ENCODE measurements around the gene C10orf143.
"Not testable (repeated sequence)": the region's sequence is repeated elsewhere in the genome, so short reads cannot be mapped to it uniquely, and the experiment has no call there.

C10orf143 gene

DNA sequence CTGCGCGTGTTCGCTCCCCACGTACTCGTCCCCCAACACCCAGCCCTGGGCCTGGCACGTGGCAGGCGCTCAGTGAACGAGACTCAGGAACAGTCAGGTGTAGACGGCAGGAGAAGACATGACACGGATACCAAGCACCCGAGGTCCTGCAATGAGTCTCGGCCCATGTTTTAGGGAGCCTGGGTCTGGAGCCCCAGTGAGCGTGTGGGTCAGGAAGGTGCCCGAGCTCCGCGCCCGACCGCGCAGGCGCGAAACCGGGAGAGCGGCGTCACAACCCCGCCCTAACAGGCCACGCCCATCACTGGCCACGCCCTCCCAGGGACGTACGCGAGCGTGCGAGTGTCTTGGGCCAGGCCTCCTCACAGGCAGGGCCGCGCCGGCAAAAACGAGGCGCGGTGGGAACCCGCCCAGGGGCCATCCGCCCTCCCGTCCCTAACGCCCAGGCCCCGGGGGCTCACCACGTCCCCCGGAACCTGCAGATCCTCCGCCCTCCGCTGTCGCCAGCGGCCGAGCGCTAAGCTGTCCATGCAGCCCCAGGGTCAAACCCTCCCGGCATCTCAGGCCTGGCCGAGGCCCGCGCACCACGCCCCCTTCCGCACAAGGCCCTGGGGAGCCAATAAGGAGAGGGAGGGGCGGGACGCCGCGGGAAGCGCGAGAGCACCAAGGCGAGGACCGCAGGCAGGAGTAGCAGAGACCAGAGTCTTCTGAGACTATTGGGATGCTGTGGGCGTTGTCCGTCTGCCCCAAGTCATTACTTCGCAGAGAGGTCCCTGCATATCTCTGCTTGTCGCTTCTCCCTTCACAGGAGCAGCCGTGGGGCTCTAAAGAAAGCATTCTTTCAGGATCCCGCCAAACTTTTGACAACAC, at the start of gene C10orf143:
Gene C10orf143, minus strand, starts transcription at position 585 of the 867 bp plus-strand sequence. Its CDS starts 58 bp downstream, at position 527.
- DNase-seq, result peak; percentile 98

DNA sequence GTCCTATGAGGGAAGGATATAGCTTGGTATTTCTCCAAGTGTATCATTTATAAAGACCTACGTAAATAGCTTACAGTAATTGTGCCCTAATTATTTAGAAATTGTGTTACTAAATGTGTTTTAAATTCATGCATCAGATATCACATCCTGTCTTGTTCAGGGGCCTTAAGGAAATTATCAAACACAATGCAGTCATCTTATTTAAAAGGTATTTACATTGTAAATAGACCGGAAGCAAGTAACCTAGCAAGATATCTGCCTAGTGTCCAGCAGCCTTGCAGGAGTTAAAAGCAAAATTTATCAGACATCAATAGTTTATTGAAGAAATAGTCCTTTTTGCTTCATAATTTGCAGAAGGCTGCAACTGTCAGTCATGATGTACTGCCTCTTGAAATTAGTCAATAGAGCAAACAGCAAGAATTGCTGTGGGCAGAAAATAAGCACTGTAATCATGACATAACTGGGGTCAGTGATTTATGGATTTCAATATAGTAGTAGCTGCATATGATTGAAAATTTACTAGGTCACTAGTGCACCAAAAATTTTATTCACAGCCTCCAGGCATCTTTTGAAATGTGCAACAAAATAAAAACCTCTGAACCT, 48.7 kb upstream of the C10orf143 start:
- DNase-seq, result no peak

DNA sequence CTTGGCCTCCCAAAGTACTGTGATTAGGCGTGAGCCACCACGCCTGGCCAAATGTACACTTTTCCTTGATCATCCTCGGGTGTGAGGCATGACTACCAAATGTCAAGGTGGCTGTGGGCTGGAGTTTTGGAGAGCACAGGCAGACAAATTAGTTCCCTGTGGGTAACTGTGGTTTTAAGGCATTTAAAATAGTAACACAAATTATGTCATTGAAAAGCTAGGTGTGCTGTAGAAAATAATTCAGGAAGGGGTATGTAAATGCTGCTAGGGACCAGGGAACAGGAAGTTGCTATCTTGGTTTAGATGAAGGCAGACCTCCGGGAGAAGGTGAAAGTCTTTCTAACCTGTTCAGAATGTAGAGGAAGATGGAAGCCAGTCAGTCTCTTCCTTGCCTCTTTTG, 35.4 kb upstream of the C10orf143 start:
- DNase-seq, result no peak

DNA sequence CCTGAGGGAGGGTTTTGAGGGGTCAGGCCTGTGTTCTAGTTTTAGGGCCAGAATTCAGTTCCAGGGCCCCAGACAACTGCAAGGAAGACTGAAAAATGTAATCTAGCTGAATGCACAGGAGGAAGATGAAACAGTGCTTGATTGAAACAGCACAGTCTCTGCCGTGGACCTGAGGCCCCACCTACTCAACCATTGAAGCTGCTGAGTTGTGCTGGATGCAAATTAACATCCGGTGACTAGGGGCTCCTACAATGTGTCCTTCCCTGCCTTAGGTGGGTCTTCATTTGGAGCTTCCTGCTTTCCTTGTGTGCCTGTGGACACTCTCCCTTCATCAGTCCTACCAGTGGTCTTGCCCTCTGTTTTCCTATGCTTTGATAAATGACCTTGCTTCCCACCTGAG, 31.2 kb upstream of the C10orf143 start:
- no peak for DNase-seq

DNA sequence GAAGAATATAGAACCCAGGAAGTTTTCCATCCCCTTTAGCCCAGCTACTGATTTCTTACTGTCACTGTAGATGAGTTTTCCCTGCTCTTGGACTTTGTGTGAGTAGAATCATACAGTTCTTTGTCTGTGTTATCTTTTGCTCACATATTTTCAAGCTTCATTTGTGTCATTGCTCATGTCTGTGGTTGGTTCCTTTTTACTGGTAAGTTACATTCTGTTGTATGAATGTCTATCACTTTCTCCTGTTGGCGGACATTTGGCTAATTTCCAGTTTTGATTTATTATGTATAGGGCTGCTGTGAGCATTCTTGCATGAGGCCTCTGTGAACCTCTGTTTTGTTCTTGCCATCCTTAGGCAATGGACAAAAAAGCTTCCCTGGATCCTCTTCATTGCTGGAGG, 30.8 kb upstream of the C10orf143 start:
- DNase-seq, result no peak

DNA sequence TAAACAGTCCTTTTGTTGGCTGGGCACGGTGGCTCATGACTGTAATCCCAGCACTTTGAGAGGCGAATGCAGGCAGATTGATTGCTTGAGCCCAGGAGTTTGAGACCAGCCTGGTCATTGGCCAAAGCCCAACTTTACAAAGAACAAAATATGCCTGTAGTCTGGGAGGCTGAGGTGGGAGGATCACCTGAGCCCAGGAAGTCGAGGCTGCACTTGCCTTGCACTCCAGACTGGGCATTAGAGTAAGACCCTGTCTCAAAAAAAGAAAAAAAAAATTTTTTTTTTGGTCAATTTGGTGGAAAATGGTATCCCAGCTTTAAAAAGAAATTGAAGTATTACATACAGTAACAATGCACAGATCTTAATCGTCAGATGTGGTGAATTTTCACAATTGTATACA, 30.4 kb upstream of the C10orf143 start:
- DNase-seq, result no peak

DNA sequence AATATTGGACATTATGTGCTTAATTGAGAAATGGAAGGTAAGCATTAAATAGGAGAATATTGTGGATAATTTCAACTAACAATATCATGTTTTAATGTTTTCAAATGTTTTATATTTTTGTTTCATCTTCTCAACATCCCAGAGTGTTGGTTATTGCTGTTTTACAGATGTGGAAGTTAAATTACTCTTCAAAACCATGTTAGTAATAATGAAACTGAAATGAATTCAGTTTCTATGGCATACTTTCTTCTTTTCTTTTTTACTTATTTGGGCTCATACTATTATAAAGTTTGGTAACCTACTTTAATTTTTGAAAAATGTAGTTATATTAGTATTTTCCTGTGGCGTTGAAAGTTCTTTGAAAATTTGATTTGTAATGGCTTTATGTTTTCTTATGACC, 29.8 kb upstream of the C10orf143 start:
- DNase-seq, result no peak

DNA sequence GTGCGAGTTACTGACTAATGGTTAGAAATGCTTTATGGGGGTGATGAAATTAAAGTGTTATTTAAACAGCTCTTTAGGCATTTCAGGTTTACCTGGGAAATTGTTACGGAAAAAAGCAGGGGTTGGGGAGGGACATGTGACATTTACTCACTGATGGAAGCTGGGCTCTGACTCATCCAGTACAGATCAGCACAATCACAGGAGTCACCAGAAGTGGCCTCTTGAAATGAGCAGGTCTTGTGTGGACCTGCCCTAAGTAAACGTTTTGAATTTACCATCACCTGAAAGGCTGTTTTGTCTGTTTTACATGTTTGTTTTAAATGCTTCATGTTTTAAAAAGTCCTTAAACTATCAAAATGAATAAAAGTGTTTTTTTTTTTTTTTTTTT, 27.8 kb upstream of the C10orf143 start:
- DNase-seq, result no peak

DNA sequence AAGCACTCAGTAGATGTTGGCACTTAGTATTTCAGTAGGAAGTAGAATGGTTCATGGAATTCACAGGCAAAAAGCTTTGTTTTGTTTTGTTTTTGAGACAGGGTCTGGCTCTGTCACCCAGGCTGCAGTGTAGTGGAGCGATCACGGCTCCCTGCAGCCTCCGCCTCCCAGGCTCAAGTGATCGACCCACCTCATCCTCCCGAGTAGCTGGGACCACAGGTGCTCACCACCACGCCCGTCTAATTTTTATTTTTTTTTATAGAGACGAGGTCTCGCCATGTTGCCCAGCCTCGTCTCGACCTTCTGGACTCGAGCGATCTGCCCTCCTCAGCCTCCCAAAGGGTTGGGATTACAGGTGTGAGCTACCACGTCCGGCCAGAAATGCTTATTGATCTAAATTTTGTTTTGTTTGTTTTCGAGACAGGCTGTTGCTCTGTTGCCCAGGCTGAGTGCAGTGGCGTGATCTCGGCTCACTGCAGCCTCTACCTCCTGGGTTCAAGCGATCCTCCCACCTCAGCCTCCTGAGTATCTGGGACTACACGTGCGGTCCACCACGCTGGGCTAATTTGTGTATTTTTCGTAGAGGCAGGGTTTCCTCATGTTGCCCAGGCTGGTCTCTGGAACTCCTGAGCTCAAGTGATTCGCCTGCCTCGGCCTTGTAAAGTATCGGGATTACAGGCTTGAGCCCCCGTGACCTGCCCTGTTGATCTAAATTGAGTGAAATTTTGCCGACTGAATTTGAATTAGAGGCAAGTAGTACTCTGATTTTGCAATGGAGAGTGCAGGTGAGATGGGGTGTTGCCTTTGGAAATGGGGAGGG, 27.2 kb upstream of the C10orf143 start:
- DNase-seq, result no peak

DNA sequence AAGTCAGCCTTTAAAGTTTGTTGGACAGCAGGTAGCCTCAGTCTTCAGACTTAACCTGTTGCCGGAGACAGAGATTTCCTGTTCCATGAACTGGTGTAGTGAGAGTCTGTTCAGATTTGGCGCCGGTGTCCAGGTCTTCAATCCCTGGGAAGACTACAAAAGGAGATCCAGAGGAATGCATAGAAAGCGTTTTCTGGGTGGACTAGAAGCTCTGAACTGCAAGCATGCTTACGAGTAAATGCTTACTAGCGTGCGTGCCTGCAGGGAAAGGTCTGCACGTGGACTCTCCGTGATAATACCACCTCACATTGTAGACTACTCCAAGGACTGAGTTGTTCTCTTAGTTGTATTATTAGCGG, 26.4 kb upstream of the C10orf143 start:
- DNase-seq, result no peak

DNA sequence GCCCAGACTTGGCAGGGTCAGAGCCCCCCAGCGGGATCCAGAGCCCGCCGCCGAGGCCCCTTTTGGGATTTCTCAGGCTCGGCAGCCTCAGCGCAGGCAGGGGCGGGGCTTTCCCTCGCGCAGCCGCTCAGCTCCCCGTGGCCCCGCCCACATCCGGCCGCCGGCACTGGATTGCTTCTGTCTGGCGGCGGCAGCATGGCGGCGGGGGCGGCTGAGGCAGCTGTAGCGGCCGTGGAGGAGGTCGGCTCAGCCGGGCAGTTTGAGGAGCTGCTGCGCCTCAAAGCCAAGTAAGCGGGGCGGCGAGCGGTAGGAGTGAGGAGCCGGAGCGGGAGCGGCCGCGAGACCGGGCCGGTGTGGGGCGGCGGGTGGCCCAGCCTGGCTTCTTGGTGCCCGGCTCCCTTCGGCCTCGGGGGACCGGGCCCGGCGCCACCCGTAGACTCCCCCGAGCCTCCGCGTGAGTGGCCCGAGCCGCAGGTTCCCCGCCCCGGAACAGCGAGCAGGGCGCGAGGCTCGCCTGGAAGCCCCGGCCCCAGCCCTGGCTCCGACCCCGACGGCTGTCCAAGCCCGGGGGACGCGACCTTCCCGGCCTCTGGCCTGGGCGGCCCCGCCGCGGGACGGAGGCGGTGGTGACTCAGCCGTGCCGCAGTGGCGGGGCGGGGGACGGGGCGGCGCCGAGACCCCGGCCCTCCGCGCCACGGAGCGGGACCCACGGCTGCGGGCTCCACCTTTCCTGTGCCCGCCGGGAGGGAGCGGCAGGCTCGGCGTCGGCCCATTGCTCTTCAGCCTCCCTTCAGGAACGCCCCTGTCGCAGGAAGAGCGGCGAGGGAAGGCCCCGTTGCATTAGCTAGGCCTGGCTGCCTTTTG, 25.8 kb upstream of the C10orf143 start, which contains the start of gene GLRX3:
Gene GLRX3, plus strand, starts transcription at position 166 of the 864 bp plus-strand sequence. Its CDS starts 30 bp downstream, at position 196.
- peak; percentile 81 for DNase-seq

DNA sequence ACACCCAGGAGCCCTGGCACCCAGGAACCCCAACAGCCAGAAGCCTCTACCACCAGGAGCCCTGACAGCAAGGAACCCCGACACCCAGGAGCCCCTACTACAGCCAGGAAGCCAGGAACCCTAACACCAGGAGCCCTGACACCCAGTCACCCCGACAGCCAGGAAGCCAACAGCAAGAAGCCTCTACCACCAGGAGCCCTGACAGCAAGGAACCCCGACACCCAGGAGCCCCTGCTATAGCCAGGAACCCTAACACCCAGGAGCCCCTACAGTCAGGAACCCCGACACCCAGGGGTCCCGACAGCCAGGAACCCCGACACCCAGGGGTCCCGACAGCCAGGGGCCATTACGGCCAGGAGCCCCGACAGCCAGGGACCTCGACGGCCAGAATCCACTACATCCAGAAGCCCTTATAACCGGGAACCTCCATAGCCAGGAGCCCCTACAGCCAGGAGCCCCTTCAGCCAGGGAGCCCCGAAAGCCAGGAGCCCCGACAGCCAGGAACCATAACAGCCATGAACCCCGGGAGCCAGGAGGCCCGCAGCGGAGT, 25.1 kb upstream of the C10orf143 start:
- DNase-seq, result no peak

DNA sequence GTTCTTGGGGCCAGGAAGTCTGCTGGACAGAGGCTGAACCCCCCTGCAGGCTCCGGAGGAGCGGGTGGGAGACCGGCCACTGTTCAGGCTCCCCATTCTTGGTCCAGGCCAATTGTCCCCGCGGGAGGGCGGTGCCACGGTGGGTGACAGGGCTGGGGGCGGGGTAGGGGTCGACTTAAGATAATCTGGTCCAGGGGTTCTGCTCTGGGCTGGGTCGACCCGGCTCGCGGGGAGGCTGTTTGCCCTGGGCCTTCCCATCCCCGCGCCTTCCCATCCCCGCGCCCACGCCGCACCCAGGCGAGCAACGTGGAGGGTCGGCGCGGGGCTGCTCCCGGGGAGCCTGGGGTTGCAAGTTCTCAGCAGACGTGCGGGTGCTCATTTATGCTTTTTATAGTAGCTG, 18.3 kb upstream of the C10orf143 start:
- no peak for DNase-seq

DNA sequence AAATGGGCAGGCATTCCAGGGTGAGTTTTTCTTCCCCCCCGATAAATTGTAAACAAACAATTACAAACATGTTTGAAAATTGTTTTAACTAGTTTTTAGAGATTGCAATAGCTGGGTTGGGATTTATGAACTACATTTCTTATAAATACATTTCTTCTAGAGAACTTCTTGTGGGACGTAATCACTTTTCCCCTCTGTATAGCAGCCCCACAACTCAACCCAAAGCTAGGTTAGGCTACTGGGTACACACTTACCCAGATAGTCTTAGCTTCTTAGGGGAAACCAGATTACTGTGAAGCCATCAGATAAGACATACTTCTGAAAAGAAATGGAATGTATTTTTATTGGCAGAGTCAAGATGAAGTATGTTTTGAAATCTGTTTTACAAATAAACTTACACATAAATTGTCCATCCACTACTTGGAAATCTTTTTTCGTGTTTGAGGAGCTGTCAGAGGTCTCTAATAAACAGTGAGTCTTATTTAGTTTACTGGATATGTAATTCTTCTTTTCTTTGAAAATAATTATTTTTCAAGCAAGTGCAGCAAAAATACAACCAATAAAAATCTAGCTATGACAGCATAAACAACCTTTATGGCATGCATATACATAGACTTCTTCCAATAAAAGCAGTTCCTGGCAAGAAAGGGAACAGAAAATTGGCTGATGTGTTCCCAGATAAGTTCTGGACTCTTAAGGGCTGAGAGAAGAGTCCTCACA, 17.6 kb upstream of the C10orf143 start:
- DNase-seq, result no peak

DNA sequence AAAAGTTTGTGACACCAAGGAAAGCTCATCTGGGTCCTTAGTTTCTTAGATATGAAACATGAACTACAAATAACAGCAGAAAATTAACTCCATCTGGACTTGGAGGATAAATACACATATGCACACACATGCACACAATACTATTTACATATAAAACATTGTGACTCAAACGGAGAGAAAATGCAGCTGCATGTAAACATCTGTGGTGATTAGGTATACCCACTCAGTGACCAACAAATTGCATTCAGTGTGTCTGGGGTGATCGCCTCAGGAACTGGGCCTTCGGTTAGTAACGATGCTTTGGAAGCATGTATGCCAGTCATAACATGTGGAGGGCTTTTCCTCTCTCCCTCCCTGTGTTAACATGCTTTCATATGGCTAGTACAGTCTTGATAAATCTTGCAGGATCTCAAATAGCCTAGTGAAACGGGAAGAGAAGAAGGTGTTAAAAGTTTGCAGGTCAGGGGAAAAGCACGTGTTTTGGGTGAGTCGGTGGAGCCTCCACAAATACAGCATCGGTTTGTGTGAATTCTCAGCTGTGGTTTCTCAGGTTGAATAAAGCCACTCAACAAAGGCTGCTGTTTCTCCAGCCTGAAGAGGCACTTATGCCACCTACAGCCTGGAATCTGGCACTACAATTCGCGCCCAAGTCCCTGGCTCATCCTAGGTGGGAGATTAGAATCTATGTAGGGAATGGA, 16.9 kb upstream of the C10orf143 start:
- no peak for DNase-seq

DNA sequence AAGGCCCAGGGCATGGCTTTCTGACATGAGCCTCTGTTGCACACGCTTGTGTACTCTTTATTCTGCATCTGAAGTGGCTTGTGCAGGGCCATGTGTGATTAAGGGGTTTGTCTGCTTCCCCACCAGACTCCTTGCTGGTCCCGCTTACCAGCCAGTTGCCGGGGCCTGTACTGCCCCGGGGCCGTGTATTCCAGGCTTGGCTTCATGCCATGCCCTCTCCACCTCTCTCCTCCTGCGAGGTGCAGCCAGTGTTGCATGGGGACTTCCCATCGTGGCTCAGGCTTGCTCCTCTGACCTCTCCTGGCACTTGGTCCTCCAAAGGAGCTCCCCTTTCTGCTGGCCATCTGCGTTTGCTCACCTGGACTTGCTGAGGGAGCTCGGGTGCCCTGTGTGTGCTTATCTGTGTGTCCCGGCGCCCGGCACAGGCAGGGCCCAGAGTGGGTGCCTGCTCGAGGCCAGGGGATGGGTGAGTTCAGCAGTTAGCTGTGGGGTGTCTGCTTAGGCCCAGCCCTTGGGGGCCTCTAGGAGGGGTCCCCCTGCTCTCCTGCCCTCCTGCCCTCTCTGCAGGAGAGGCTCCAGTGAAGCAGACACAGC, 11.0 kb upstream of the C10orf143 start:
- no peak for DNase-seq

DNA sequence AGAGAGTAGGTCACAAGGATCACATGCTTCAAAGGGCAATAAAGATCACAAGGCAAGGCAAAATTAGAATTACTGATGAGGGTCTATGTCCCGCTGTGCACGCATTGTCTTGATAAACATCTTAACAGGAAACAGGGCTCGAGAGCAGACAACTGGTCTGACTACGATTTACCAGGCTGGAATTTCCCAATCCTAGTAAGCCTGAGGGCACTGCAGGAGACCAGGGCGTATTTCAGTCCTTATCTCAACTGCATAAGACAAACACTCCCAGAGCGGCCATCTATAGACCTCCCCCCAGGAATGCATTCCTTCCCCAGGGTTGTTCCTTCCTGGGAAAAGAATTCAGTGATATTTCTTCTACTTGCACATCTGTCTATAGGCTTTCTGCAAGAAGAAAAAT, 6.9 kb upstream of the C10orf143 start:
- DNase-seq, result not testable (repeated sequence)

DNA sequence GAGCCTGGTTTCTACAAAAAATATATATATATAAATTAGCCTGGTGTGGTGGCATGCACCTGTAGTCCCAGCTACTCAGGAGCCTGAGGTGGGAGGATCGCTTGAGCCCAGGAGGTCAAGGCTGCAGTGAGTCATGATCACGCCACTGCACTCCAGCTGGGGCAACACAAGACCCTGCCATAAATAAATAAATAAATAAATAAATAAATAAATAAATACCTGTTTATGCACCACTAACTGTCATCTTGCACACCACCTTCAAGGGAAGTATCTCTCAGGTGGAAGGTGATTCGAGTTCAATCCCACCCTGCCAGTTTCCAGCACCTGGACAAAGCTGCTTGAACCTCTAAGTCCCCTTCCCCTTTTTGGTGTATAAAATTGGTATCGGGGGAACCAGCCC, 6.3 kb upstream of the C10orf143 start:
- not testable (repeated sequence) for DNase-seq

DNA sequence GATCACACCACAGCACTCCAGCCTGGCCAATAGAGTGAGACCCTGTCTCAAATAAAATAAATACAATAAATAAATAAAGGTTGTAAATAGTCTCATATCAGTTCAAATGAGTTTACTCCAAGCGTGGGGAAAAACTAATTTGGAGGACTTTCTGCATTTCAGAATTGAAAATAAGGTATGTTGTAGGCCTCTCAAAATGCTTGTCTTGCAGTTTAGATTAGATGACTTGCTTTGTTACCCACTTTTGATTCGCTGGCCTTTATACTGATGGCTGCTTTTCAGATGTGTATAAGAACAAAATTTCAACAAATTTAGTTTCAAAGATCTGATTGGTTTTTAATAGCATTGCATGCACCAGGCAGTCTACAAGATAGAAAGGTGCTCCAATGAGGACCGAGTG, 2.2 kb upstream of the C10orf143 start:
- no peak for DNase-seq

DNA sequence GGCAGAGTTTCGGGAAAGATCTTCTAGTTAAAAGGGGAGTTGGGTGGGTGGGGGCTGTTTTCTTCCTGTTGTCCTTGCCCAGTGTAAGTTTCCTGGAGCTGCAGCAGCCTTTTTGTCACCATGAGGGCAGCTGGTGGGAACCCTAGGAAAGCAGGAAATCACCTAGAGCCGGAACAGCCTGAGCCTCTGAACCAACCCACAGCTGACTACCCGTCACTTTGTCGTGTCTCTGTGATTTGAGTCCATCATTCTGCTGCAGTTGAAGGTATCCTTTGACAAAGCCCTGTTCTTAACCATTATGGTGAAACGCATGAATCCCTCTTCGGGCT, 1.2 kb upstream of the C10orf143 start:
- DNase-seq, result no peak
